Measurements from ENCODE around the gene PAH.
A peak's percentile ranks its signal among the peaks of the same experiment; 100 is the strongest.

The PAH gene

DNA sequence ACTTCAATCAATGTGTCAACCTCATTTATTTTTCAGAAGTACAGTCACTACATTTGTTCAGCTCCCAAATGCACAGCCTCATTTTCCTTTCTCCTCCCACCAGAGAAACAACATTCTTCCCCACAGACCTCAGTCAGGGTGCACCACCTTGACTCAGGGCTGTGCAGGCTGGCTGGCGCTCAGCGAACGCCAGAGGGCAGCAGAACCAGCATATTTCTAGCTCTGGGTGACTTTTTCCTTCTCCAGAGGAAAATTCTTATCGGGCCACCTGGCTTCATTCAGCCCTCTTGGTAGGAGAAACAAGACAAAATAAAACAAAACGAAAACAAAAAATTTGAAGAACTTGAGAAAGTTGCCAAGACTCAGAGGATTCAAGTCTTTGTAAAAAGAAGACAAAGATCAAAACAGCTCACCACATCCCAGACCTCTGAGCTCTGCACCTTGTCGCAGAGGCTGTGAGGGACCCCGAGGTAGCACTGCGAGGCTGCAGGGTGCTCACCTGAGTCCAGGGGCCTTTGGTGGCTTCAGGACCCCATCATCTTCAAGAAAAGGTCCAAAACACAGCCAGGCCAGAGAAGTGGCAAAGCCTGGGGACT lies 33.7 kb downstream of the PAH start:
- no peak for TF ChIP-seq ZNF132 (tag by site-specific recombination; IDR thresholded peaks at IDR 0.05; ENCODE audit: borderline replicate concordance)
- TF ChIP-seq, protein P1, sequence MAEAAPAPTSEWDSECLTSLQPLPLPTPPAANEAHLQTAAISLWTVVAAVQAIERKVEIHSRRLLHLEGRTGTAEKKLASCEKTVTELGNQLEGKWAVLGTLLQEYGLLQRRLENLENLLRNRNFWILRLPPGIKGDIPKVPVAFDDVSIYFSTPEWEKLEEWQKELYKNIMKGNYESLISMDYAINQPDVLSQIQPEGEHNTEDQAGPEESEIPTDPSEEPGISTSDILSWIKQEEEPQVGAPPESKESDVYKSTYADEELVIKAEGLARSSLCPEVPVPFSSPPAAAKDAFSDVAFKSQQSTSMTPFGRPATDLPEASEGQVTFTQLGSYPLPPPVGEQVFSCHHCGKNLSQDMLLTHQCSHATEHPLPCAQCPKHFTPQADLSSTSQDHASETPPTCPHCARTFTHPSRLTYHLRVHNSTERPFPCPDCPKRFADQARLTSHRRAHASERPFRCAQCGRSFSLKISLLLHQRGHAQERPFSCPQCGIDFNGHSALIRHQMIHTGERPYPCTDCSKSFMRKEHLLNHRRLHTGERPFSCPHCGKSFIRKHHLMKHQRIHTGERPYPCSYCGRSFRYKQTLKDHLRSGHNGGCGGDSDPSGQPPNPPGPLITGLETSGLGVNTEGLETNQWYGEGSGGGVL (tag by site-specific recombination; IDR thresholded peaks at IDR 0.05): no peak
- TF ChIP-seq ZNF214 (tag by site-specific recombination; IDR thresholded peaks at IDR 0.05; ENCODE audit: borderline replicate concordance): no peak
- TF ChIP-seq, protein P2, sequence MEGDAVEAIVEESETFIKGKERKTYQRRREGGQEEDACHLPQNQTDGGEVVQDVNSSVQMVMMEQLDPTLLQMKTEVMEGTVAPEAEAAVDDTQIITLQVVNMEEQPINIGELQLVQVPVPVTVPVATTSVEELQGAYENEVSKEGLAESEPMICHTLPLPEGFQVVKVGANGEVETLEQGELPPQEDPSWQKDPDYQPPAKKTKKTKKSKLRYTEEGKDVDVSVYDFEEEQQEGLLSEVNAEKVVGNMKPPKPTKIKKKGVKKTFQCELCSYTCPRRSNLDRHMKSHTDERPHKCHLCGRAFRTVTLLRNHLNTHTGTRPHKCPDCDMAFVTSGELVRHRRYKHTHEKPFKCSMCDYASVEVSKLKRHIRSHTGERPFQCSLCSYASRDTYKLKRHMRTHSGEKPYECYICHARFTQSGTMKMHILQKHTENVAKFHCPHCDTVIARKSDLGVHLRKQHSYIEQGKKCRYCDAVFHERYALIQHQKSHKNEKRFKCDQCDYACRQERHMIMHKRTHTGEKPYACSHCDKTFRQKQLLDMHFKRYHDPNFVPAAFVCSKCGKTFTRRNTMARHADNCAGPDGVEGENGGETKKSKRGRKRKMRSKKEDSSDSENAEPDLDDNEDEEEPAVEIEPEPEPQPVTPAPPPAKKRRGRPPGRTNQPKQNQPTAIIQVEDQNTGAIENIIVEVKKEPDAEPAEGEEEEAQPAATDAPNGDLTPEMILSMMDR (tag by site-specific recombination; IDR thresholded peaks at IDR 0.05): peak; percentile 46; the same call in 1 of the 2 replicates
- no peak for TF ChIP-seq ZNF37A (tag by site-specific recombination; IDR thresholded peaks at IDR 0.05)
- TF ChIP-seq ZNF777 (tag by site-specific recombination; IDR thresholded peaks at IDR 0.05; ENCODE audit: borderline replicate concordance): no peak
- TF ChIP-seq ZNF623 (tag by site-specific recombination; IDR thresholded peaks at IDR 0.05): no peak
- peak; percentile 49 for TF ChIP-seq ZNF654 (tag by site-specific recombination; IDR thresholded peaks at IDR 0.05; ENCODE audit: low read depth)
- H3K4me1 ChIP-seq (ENCODE audit: control insufficient read depth, insufficient read depth, low read length): no peaks in the 10 kb centered on the region
- H3K4me3 ChIP-seq (ENCODE audit: low read depth, low read length): no peak overlapping the region
- H3K27ac ChIP-seq (ENCODE audit: extremely low read depth, low read depth, low read length): no peak overlapping the region
- ChIA-PET POLR2A (no interaction called here), CTCF (interaction anchor here (0.6 to 3.2 kb wide), 36 partner anchors 9 to 1553 kb away, joined by 3 to 70 read pairs (median 3); no protein-coding TSS in a partner anchor)
- no peaks in the 10 kb centered on the region for H3K9me3 ChIP-seq (ENCODE audit: control insufficient read depth, insufficient read depth, low read depth, low read length)
- no peaks in the 10 kb centered on the region for H3K36me3 ChIP-seq (ENCODE audit: control insufficient read depth in 2 of 2, insufficient read depth in 1 of 2, low read length in 2 of 2)

DNA sequence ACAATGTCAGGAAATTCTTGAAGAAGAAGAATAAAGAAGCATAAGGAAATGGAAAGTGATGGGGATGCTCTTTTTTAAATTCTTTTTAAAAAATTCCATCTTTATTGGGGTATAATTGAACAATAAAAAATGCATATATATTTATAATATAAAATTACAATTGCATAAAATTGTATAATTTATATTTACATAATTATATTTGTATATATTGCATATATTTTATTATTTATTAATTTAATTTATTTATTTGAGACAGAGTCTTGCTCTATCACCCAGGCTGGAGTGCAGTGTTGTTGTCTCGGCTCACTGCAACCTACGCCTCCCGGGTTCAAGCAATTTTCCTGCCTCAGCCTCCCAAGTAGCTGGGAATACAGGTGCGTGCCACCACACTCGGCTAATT lies 36.3 kb downstream of the PAH start:
- H3K4me3 ChIP-seq (ENCODE audit: low read depth, low read length): no peak overlapping the region
- H3K9me3 ChIP-seq (ENCODE audit: control insufficient read depth, insufficient read depth, low read depth, low read length): no peaks in the 10 kb centered on the region
- H3K4me1 ChIP-seq (ENCODE audit: control insufficient read depth, insufficient read depth, low read length): no peaks in the 10 kb centered on the region
- CTCF ChIA-PET: no interaction called here
- H3K27ac ChIP-seq (ENCODE audit: extremely low read depth, low read depth, low read length): no peak overlapping the region
- TF ChIP-seq, protein P3, sequence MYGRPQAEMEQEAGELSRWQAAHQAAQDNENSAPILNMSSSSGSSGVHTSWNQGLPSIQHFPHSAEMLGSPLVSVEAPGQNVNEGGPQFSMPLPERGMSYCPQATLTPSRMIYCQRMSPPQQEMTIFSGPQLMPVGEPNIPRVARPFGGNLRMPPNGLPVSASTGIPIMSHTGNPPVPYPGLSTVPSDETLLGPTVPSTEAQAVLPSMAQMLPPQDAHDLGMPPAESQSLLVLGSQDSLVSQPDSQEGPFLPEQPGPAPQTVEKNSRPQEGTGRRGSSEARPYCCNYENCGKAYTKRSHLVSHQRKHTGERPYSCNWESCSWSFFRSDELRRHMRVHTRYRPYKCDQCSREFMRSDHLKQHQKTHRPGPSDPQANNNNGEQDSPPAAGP (tag by site-specific recombination; IDR thresholded peaks at IDR 0.05): no peak
- TF ChIP-seq ZNF768 (tag by site-specific recombination; IDR thresholded peaks at IDR 0.05) (no peak), ZNF140 (tag by site-specific recombination; IDR thresholded peaks at IDR 0.05) (no peak), ZNF660 (tag by site-specific recombination; IDR thresholded peaks at IDR 0.05) (no peak), ZBTB48 (tag by site-specific recombination; IDR thresholded peaks at IDR 0.05) (no peak), ZNF544 (tag by site-specific recombination; IDR thresholded peaks at IDR 0.05) (no peak), ZFP3 (tag by site-specific recombination; IDR thresholded peaks at IDR 0.05; ENCODE audit: low read depth) (no peak), HOXA7 (CRISPR knock-in tag; IDR thresholded peaks at IDR 0.05; ENCODE audit: borderline replicate concordance) (no peak), ZNF311 (tag by site-specific recombination; IDR thresholded peaks at IDR 0.05; ENCODE audit: borderline replicate concordance) (no peak)
- POLR2A ChIA-PET: no interaction called here
- H3K36me3 ChIP-seq (ENCODE audit: control insufficient read depth in 2 of 2, insufficient read depth in 1 of 2, low read length in 2 of 2): no peaks in the 10 kb centered on the region
